GM06990 (cell line): ENCODE results near the gene ZNF346.

Experiments
- DNase-seq: peaks from one replicate; pipeline ENCODE4 v3.0.0-alpha.2; 2011; ENCODE audit not compliant: insufficient read length; ENCODE audit errors: extremely low read depth
- H3K27me3 ChIP-seq: replicated peaks from 2 replicates; pipeline ENCODE4 v1.6.0; 2011; ENCODE audit warnings: low read length; ENCODE audit not compliant: control insufficient read depth, insufficient read depth
- H3K36me3 ChIP-seq: 2 replicates; pipeline ENCODE4 v1.5.1; 2011; ENCODE audit warnings: low read length; ENCODE audit not compliant: control insufficient read depth, insufficient read depth
- H3K4me3 ChIP-seq: replicated peaks from 2 replicates; pipeline ENCODE4 v1.5.1; 2011; ENCODE audit warnings: low read depth, mild to moderate bottlenecking, control low read depth, low read length
- CTCF ChIP-seq: IDR thresholded peaks from 2 replicates; pipeline ENCODE4 v1.5.1; 2011; ENCODE audit warnings: low read length, control low read depth, mild to moderate bottlenecking, inconsistent platforms; ENCODE audit not compliant: insufficient read depth, poor library complexity, severe bottlenecking

Gene ZNF346

GRCh38 chr5:177090813-177091212 is 68.3 kb downstream of the ZNF346 start:
- peaks cover 1% of the 10 kb centered on the region for H3K27me3 ChIP-seq
- no peak overlapping the region for H3K4me3 ChIP-seq
- no peak for TF ChIP-seq CTCF
- DNase-seq: no peak
- no peaks in the 10 kb centered on the region for H3K36me3 ChIP-seq

GRCh38 chr5:177091232-177091631 is 68.7 kb downstream of the ZNF346 start:
- Histone ChIP-seq H3K4me3 (no peak overlapping the region), H3K27me3 (peaks cover 1% of the 10 kb centered on the region), H3K36me3 (no peaks in the 10 kb centered on the region)
- TF ChIP-seq CTCF: no peak
- DNase-seq: no peak

- DNase-seq: no peak
- TF ChIP-seq CTCF: no peak
- H3K36me3 ChIP-seq: no peaks in the 10 kb centered on the region
- H3K27me3 ChIP-seq: peaks cover 1% of the 10 kb centered on the region
- H3K4me3 ChIP-seq: no peak overlapping the region
Measured at GRCh38 chr5:177092178-177093081, 69.9 kb downstream of the ZNF346 start.

GRCh38 chr5:177093082-177093712 is 70.7 kb downstream of the ZNF346 start:
- no peak for DNase-seq
- H3K4me3 ChIP-seq: no peak overlapping the region
- H3K27me3 ChIP-seq: peaks cover 1% of the 10 kb centered on the region
- no peaks in the 10 kb centered on the region for H3K36me3 ChIP-seq
- TF ChIP-seq CTCF: no peak

- no peak overlapping the region for H3K4me3 ChIP-seq
- H3K36me3 ChIP-seq: no peaks in the 10 kb centered on the region
- no peak for TF ChIP-seq CTCF
- DNase-seq: no peak
- H3K27me3 ChIP-seq: peaks cover 1% of the 10 kb centered on the region
Measured at GRCh38 chr5:177093803-177094202, 71.3 kb downstream of the ZNF346 start.
